GM23248 (cell line): Measurements from ENCODE around the gene ARHGAP25. TPM values are rescaled to one million over a fixed set of nuclear protein-coding genes. Genes with fewer than 3 reads are reported as not detected.

Source experiments
- DNase-seq: peaks from one replicate; pipeline ENCODE4 v3.0.0-alpha.2; 2015
- H2AFZ ChIP-seq: fragments of 200-600 bp; sonication (generic); 2 replicates; pipeline ENCODE4 v1.6.1; 2016; ENCODE audit warnings: antibody characterized with exemption
- H3F3A ChIP-seq: fragments of 200-600 bp; sonication (generic); 2 replicates; pipeline ENCODE4 v1.6.1; 2016; ENCODE audit warnings: mild to moderate bottlenecking, antibody characterized with exemption, mixed run types; ENCODE audit not compliant: insufficient read depth
- H3K27ac ChIP-seq: fragments of 200-600 bp; sonication (generic); 2 replicates; pipeline ENCODE4 v1.5.1; 2016; ENCODE audit warnings: mild to moderate bottlenecking
- H3K27me3 ChIP-seq: fragments of 200-600 bp; sonication (generic); replicated peaks from 2 replicates; pipeline ENCODE4 v1.6.1; 2016; ENCODE audit warnings: mild to moderate bottlenecking; ENCODE audit not compliant: insufficient read depth
- H3K36me3 ChIP-seq: fragments of 200-600 bp; sonication (generic); 2 replicates; pipeline ENCODE4 v1.6.1; 2016; ENCODE audit warnings: low read depth, mild to moderate bottlenecking
- H3K4me1 ChIP-seq: fragments of 200-600 bp; sonication (generic); 2 replicates; pipeline ENCODE4 v1.6.1; 2016; ENCODE audit warnings: mild to moderate bottlenecking; ENCODE audit not compliant: insufficient read depth
- H3K4me2 ChIP-seq: fragments of 200-600 bp; sonication (generic); one replicate; pipeline ENCODE4 v1.6.1; 2016; ENCODE audit warnings: mild to moderate bottlenecking; ENCODE audit not compliant: unreplicated experiment
- H3K4me3 ChIP-seq: fragments of 200-600 bp; sonication (generic); 2 replicates; pipeline ENCODE4 v1.5.1; 2016; ENCODE audit warnings: mild to moderate bottlenecking
- H3K79me2 ChIP-seq: fragments of 200-600 bp; sonication (generic); 2 replicates; pipeline ENCODE4 v1.6.1; 2016; ENCODE audit warnings: mild to moderate bottlenecking; ENCODE audit not compliant: insufficient read depth
- H3K9ac ChIP-seq: fragments of 200-600 bp; sonication (generic); 2 replicates; pipeline ENCODE4 v1.6.1; 2016; ENCODE audit warnings: mild to moderate bottlenecking
- H3K9me2 ChIP-seq: fragments of 200-600 bp; sonication (generic); 2 replicates; pipeline ENCODE4 v1.6.1; 2016; ENCODE audit warnings: mixed run types, mild to moderate bottlenecking, moderate library complexity; ENCODE audit not compliant: insufficient read depth
- H3K9me3 ChIP-seq: fragments of 200-600 bp; sonication (generic); one replicate; pipeline ENCODE4 v1.6.1; 2017; ENCODE audit warnings: low read depth
- H4K20me1 ChIP-seq: fragments of 200-600 bp; sonication (generic); 2 replicates; pipeline ENCODE4 v1.6.0; 2016; ENCODE audit not compliant: insufficient read depth
- EZH2 ChIP-seq: fragments of 200-600 bp; sonication (generic); IDR thresholded peaks from 2 replicates; pipeline ENCODE4 v1.6.1; 2018; ENCODE audit warnings: antibody characterized with exemption, mild to moderate bottlenecking; ENCODE audit not compliant: insufficient read depth, poor library complexity, severe bottlenecking
- EZH2phosphoT487 ChIP-seq: fragments of 200-600 bp; sonication (generic); IDR thresholded peaks from 2 replicates; pipeline ENCODE4 v1.6.1; 2018; ENCODE audit warnings: antibody characterized with exemption, moderate library complexity, mild to moderate bottlenecking, low read depth; ENCODE audit not compliant: insufficient read depth
- WGBS, 2 experiments: methylation state at CpG; one replicate each; pipeline ENCODE4 v1.1.6; 2015 to 2017; ENCODE audit warnings: low lambda C conversion rate in 2 of 2, low coverage in 1 of 2; ENCODE audit errors: missing lambda C conversion rate in 2 of 2; 5-methylcytosine and 5-hydroxymethylcytosine counted together
- in situ Hi-C: fragments of 300-500 bp; cut with MboI; formaldehyde crosslinking; loops from 2 replicates; pipeline ENCODE4 v1.15.0; 2020
- polyA plus RNA-seq: library from polyadenylated mRNA; unstranded; fragments of >200 nt; fragmentation: Nextera tagmentation; extraction: Ambion mirVana; gene quantifications from 2 replicates; pipeline ENCODE4 v1.2.1, GENCODE V29; 2016
- total RNA-seq: library from RNA; depleted of rRNA; stranded (reverse); fragments of >200 nt; shearing (Covaris generic); gene quantifications from 2 replicates; pipeline ENCODE4 v1.2.3, GENCODE V29; 2014

The ARHGAP25 gene
- total and polyA plus RNA-seq, 2 experiments from 2014 or later: not detected

DNA sequence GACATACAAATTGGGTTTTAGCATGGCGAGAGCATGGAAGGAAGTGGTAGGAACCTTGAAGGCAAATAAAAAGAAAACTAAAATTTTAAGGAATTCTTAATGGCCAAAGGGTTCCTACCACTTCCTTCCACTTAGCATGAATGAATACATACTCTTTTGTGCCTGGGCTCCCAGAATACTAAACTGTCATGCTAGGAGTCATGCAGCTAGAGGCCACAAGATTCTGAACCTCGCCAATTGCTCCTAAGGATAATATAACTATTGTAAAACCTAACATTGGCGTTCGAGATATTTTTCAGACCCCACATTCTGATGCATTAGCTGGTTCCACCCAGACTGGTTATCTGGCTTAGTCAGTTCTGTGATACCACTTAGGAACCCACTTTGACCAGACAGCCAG lies 38.6 kb upstream of the ARHGAP25 start:
- DNase-seq: no peak
- Histone ChIP-seq H3F3A (no peaks in the 10 kb centered on the region), H3K27me3 (peaks cover 9% of the 10 kb centered on the region; the same call in 1 of the 2 replicates), H3K79me2 (no peaks in the 10 kb centered on the region), H3K9ac (no peak overlapping the region), H3K4me2 (no peak overlapping the region), H3K27ac (no peak overlapping the region), H4K20me1 (no peaks in the 10 kb centered on the region), H3K4me1 (no peaks in the 10 kb centered on the region), H3K36me3 (no peaks in the 10 kb centered on the region), H2AFZ (no peak overlapping the region), H3K4me3 (no peak overlapping the region), H3K9me3 (no peaks in the 10 kb centered on the region), H3K9me2 (no peaks in the 10 kb centered on the region)
- TF ChIP-seq EZH2phosphoT487: no peak
- TF ChIP-seq EZH2: no peak
- in situ Hi-C loops: no loop called here
- 50 to 52% methylated on average over 4 of the region's 4 CpGs for WGBS, 2 experiments

DNA sequence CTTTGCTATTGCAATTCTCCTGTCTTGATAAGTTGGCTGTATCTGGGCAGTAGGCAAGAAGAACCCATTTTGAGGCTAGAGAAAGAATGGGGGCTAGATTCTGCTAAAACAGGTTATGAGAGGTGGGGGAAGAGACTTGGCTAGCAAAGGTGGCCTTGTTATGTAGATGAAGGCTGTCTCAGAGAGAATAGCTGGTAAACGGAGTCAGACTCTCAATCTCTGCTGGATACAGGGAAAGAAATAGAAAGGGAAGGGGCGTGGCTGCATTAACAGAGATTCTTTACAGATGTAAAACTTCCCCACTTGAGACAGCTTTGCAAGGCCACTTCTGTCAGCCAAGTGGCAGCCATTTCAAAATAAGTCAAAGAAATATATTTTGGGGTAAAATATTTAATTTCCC lies 38.1 kb upstream of the ARHGAP25 start:
- Histone ChIP-seq H3K9ac (no peak overlapping the region), H2AFZ (no peak overlapping the region), H3K4me3 (no peak overlapping the region), H3K9me2 (no peaks in the 10 kb centered on the region), H3K79me2 (no peaks in the 10 kb centered on the region), H4K20me1 (no peaks in the 10 kb centered on the region), H3K9me3 (no peaks in the 10 kb centered on the region), H3K27me3 (peaks cover 11% of the 10 kb centered on the region; the same call in 1 of the 2 replicates), H3F3A (no peaks in the 10 kb centered on the region), H3K27ac (no peak overlapping the region), H3K36me3 (no peaks in the 10 kb centered on the region), H3K4me1 (no peaks in the 10 kb centered on the region), H3K4me2 (no peak overlapping the region)
- in situ Hi-C loops: no loop called here
- no peak for TF ChIP-seq EZH2
- TF ChIP-seq EZH2phosphoT487: no peak
- no peak for DNase-seq
- 14 to 31% methylated on average over 2 of the region's 2 CpGs for WGBS, 2 experiments

DNA sequence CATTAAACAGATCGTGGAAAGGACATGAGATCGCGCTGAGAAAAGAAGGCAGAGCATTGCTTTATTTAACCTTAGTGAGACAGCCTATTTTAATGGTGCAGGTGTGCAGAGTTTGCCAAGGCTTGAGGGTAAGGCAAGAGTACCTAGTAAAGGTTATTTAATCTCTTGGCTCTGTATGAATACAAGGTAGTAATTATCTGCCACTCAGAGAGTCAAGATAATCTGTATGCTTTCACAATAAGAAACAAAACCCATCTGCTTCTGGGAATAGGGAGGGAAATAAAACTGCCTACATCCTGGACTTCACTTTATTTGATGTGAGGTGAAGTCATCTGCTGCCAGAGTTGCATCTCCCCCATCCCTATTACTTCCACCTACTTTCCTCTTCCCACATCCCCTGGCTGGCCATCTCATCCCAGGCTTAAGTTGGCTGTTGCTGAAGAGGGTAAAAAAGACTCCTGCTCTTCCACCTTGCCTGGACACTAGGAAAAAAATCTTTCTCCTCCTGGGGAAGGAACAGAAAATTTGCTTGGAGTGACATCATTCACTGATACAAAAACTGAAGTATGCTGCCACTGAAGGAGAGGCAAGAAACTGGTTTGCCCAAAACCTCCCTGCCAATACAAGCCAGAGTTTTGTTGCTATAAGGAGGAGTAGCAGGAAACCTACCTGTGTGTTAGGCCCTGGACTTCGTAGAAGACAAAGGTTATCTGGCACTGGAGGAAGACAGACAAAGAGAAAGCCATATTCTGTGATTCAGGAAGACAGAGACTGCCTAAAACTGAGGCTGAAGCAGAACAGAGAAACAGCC lies 35.8 kb upstream of the ARHGAP25 start:
- WGBS, 2 experiments: 52 to 56% methylated on average over 4 of the region's 4 CpGs
- H3K27ac ChIP-seq: no peak overlapping the region
- no peak for DNase-seq
- no peaks in the 10 kb centered on the region for H4K20me1 ChIP-seq
- no peaks in the 10 kb centered on the region for H3K9me3 ChIP-seq
- TF ChIP-seq EZH2phosphoT487 (no peak), EZH2 (no peak)
- H3K9ac ChIP-seq: no peak overlapping the region
- no peaks in the 10 kb centered on the region for H3K4me1 ChIP-seq
- no peaks in the 10 kb centered on the region for H3K9me2 ChIP-seq
- no peaks in the 10 kb centered on the region for H3K36me3 ChIP-seq
- H3K4me2 ChIP-seq: no peak overlapping the region
- H3F3A ChIP-seq: no peaks in the 10 kb centered on the region
- 0 out of 2 replicates have a peak, but pooled peaks cover 17% of the 10 kb centered on the region for H3K27me3 ChIP-seq
- no peak overlapping the region for H2AFZ ChIP-seq
- H3K79me2 ChIP-seq: no peaks in the 10 kb centered on the region
- in situ Hi-C loops: no loop called here
- no peak overlapping the region for H3K4me3 ChIP-seq

DNA sequence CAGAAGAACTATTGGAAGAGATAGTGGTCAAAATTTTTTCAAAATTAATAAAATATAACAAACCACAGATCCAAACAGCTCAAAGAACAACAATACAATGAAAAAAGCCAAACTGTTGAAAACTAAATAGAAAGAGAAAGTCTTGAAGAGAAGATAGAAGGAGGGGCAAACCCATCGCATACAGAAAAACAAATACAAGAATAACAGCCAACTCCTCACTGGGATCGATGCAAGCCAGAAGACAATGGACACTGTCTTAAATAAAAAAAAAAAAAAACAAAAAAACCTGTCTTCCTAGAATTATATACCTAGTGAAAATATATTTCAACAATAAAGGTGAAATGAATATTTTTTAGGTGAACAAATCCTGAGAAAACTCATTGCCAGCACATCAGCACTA lies 34.1 kb upstream of the ARHGAP25 start:
- Histone ChIP-seq H3K27me3 (peaks cover 26% of the 10 kb centered on the region), H4K20me1 (no peaks in the 10 kb centered on the region), H3K4me3 (no peak overlapping the region), H3K36me3 (no peaks in the 10 kb centered on the region), H3K9ac (no peak overlapping the region), H3K4me1 (no peaks in the 10 kb centered on the region), H3K9me3 (no peaks in the 10 kb centered on the region), H3K4me2 (no peak overlapping the region), H3K79me2 (no peaks in the 10 kb centered on the region), H2AFZ (no peak overlapping the region), H3K27ac (no peak overlapping the region), H3F3A (no peaks in the 10 kb centered on the region), H3K9me2 (no peaks in the 10 kb centered on the region)
- TF ChIP-seq EZH2 (no peak), EZH2phosphoT487 (no peak)
- DNase-seq: no peak
- WGBS, 2 experiments: 54 to 69% methylated on average over 2 of the region's 2 CpGs
- in situ Hi-C loops: loop anchor here (25.0 kb wide), 1 partner anchor 213 kb away; no protein-coding TSS in a partner anchor
